Activated CD8-positive, alpha-beta memory T cell treated with anti-CD3 and anti-CD28 coated beads for 48 hours (primary cell): ENCODE results near the gene C1orf53.

ENCODE experiments used
- DNase-seq, 3 experiments: peaks; one replicate each; pipeline ENCODE4 v3.0.0-alpha.2; 2020; ENCODE audit warnings: low read depth in 2 of 3, low spot score in 2 of 3

The C1orf53 gene

DNA sequence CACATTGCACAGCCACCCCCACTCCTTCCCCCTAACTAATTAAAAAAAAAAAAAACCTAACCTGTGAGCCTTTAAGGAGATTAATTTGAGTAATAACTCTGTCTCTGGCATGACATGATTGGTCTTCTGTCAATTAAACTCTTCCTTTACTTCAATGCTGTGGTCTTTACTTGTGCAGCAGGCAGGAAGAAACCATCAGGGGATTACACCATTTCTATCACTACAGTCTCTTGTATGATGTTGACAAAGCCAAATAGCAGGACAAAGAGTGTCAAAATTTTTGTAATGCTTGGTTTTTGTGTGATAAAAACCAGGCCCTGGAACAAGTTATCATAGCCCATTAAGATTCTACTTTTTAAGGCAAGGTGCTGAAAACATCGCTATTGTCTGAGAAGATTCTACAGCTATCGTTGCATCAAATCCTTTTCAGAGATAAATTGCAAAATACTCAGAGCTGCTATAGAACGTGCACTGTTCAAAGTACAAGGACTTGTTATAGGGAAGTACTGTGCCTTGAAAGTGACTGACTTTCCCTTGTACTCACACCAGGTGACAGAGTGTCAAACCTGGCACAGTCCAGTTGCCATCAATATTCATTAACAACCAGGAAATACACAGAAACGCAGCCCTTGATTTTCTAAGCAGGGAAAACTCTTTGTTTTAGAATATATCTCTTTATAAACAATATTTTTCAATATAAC is 52.4 kb downstream of the C1orf53 start:
- no peak for DNase-seq

DNA sequence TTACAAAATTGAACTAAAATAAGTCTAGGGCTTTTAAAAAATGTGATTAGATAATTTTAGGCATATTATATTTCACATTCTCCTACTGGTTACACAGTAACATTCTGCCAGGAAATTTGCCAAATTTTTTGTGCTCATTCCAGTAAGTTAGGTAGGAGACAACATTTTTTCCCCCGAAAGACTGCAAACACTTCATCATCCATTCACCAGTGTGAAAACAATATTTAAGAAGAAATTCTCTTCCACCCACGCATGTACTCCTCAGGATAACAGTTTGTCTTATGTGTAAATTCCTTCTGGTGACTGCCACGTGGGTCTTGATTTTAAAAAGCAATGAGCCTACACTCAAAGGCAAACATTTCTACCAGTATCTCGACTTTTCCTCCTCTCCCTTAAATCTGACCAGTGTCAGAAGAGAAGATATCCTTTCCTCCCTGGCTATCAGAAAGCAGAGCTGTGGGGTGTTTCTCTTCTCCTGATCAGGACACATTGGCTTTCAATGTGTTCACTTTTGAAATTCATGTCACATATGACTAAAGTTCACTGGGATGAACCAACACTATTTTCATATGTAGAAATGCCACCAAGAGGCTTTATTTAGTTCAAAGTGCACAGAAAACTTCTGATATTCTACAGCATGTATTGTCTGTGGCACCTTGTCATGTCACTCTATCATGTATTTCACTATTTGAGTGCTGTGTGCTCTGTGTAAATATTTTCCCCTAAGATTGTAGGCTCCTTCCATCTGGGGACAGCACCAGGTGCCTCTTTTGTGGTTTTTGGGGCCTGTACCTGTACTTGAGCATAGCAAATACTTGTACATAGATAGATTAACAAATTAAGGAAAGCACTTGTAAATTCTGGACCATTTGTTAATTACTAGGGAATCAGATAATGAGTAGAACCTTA is 53.3 kb downstream of the C1orf53 start:
- DNase-seq = no peak
